Testis (tissue), 3 donors: ENCODE measurements around the gene SDCCAG8. TPM values are rescaled to one million over a fixed set of nuclear protein-coding genes. Genes with fewer than 3 reads are reported as not detected.

ENCODE experiments used
- DNase-seq: peaks from one replicate; pipeline ENCODE4 v3.0.0-alpha.2; 2019
- H3K27ac ChIP-seq, 2 donors: fragments of 200-600 bp; sonication (generic); one replicate each; pipeline ENCODE4 v1.5.1; 2019
- H3K27me3 ChIP-seq: fragments of 200-600 bp; sonication (generic); one replicate; pipeline ENCODE4 v1.5.1; 2019
- H3K36me3 ChIP-seq: fragments of 200-600 bp; sonication (generic); one replicate; pipeline ENCODE4 v1.5.1; 2017; ENCODE audit warnings: low read depth; ENCODE audit errors: missing control alignments
- H3K4me1 ChIP-seq: fragments of 200-600 bp; sonication (generic); one replicate; pipeline ENCODE4 v1.5.1; 2019
- H3K4me3 ChIP-seq, 2 donors: fragments of 200-600 bp; sonication (generic); one replicate each; pipeline ENCODE4 v1.5.1; 2017 to 2019
- H3K9me3 ChIP-seq: fragments of 200-600 bp; sonication (generic); one replicate; pipeline ENCODE4 v1.5.1; 2017
- POLR2A ChIP-seq: fragments of 450-650 bp; IDR thresholded peaks from one replicate; pipeline ENCODE4 v1.6.1; 2017; ENCODE audit warnings: antibody characterized with exemption, mild to moderate bottlenecking, moderate library complexity
- WGBS, 2 donors: methylation state at CpG; one replicate each; pipeline ENCODE4 v1.1.5; 2018; 5-methylcytosine and 5-hydroxymethylcytosine counted together
- intact Hi-C: fragments of 100-400 bp; cut with DNase I; formaldehyde crosslinking; loops from one replicate; pipeline ENCODE4 v1.15.1; 2023; ENCODE audit warnings: low total_unique reads
- polyA plus RNA-seq: library from polyadenylated mRNA; stranded (reverse); fragments of 350-450 nt; fragmentation: Illumina TruSeq; extraction: RNeasy Lipid Tissue Mini Kit (QIAGEN cat#74804); gene quantifications from one replicate; pipeline ENCODE4 v1.2.3, GENCODE V29; 2014; ENCODE audit warnings: low read depth, low replicate concordance; ENCODE audit not compliant: insufficient read depth
- total RNA-seq, 2 donors: library from RNA; depleted of rRNA; stranded (reverse); fragments of >200 nt; gene quantifications; one replicate each; pipeline ENCODE4 v1.2.3, GENCODE V29; 2016
- TF ChIP-seq, protein P1 (sequence below), 3 experiments: fragments of 450-650 bp in 2 of 3; fragments of 200-600 bp in 1 of 3; sonication (generic) in 1 of 3; IDR thresholded peaks; one replicate each; pipeline ENCODE4 v1.5.1; 2016 to 2019; ENCODE audit warnings: antibody characterized with exemption in 3 of 3, mild to moderate bottlenecking in 2 of 3, moderate library complexity in 1 of 3

The SDCCAG8 gene
- total and polyA plus RNA-seq, 3 donors from 2014 or later: 21.9 to 45.4 (median 40.6) TPM

- DNase-seq: no peak
- no peak for TF ChIP-seq POLR2A
- TF ChIP-seq, protein P1, sequence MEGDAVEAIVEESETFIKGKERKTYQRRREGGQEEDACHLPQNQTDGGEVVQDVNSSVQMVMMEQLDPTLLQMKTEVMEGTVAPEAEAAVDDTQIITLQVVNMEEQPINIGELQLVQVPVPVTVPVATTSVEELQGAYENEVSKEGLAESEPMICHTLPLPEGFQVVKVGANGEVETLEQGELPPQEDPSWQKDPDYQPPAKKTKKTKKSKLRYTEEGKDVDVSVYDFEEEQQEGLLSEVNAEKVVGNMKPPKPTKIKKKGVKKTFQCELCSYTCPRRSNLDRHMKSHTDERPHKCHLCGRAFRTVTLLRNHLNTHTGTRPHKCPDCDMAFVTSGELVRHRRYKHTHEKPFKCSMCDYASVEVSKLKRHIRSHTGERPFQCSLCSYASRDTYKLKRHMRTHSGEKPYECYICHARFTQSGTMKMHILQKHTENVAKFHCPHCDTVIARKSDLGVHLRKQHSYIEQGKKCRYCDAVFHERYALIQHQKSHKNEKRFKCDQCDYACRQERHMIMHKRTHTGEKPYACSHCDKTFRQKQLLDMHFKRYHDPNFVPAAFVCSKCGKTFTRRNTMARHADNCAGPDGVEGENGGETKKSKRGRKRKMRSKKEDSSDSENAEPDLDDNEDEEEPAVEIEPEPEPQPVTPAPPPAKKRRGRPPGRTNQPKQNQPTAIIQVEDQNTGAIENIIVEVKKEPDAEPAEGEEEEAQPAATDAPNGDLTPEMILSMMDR (IDR thresholded peaks at IDR 0.05): no peak
- H3K9me3 ChIP-seq: no peaks in the 10 kb centered on the region
- WGBS, 2 donors: 85 to 88% methylated on average over 3 of the region's 3 CpGs
- H3K4me1 ChIP-seq: no peaks in the 10 kb centered on the region
- intact Hi-C loops: no loop called here
- H3K4me3 ChIP-seq: no peak overlapping the region
- no peaks in the 10 kb centered on the region for H3K36me3 ChIP-seq
- H3K27me3 ChIP-seq: no peaks in the 10 kb centered on the region
- no peak overlapping the region for H3K27ac ChIP-seq
Observed at GRCh38 chr1:243407284-243408018, 151.6 kb downstream of the SDCCAG8 start.

GRCh38 chr1:243408479-243408878 is 152.6 kb downstream of the SDCCAG8 start:
- TF ChIP-seq, protein P1 (IDR thresholded peaks at IDR 0.05): no peak
- no peak for TF ChIP-seq POLR2A
- H3K4me1 ChIP-seq: no peaks in the 10 kb centered on the region
- H3K27ac ChIP-seq: no peak overlapping the region
- no peaks in the 10 kb centered on the region for H3K9me3 ChIP-seq
- H3K4me3 ChIP-seq: no peak overlapping the region
- DNase-seq: no peak
- intact Hi-C loops: no loop called here
- no peaks in the 10 kb centered on the region for H3K27me3 ChIP-seq
- H3K36me3 ChIP-seq: no peaks in the 10 kb centered on the region

- DNase-seq: no peak
Observed at GRCh38 chr1:243409284-243409683, 153.4 kb downstream of the SDCCAG8 start.

DNA sequence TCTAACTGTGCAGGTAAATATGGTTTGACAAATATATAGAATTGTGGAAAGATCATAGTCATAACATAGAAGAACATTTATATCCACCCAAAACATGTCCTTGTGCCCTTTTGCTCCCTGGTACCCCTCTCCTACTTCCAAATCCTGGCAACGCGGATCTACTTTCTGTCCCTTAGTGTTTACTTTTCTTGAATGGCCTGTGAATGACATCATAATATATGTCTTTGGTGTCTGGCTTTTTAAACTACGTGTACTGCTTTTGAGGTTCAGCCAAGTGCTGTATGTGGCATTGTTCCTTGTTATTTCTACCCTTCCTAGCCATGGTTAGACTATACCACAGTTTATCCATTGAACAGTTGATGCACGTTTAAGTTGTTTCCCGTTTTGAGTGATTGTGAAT is 155.6 kb downstream of the SDCCAG8 start:
- Histone ChIP-seq H3K27me3 (no peaks in the 10 kb centered on the region), H3K9me3 (no peaks in the 10 kb centered on the region), H3K27ac (no peak overlapping the region), H3K4me3 (no peak overlapping the region), H3K4me1 (no peaks in the 10 kb centered on the region), H3K36me3 (no peaks in the 10 kb centered on the region)
- TF ChIP-seq, protein P1 (IDR thresholded peaks at IDR 0.05): no peak
- no peak for TF ChIP-seq POLR2A
- WGBS, 2 donors: 92 to 93% methylated on average over 5 of the region's 5 CpGs
- no peak for DNase-seq
- intact Hi-C loops: no loop called here

More at GRCh38 chr1:243409284-243409683, 153.4 kb downstream of the SDCCAG8 start:
- Histone ChIP-seq H3K4me3 (no peak overlapping the region), H3K27ac (no peak overlapping the region), H3K9me3 (no peaks in the 10 kb centered on the region), H3K36me3 (no peaks in the 10 kb centered on the region), H3K27me3 (no peaks in the 10 kb centered on the region), H3K4me1 (no peaks in the 10 kb centered on the region)
- intact Hi-C loops: no loop called here
- no peak for TF ChIP-seq POLR2A
- TF ChIP-seq, protein P1 (IDR thresholded peaks at IDR 0.05): no peak
- 82 to 97% methylated on average over 2 of the region's 2 CpGs for WGBS, 2 donors
